NCI-H2196 (cell line): ENCODE measurements around the gene GALNTL6.

ENCODE experiments used
- DNase-seq: peaks from one replicate; lab custom pipeline; 2025; ENCODE audit not compliant: unreplicated experiment; lab: John Stamatoyannopoulos, UW

The GALNTL6 gene

GRCh38 chr4:172104539-172104938, 291.3 kb downstream of the GALNTL6 start:
- DNase-seq, result no peak

- no peak for DNase-seq
Observed at GRCh38 chr4:172105918-172106317, 292.7 kb downstream of the GALNTL6 start.

GRCh38 chr4:172109466-172109865, 296.3 kb downstream of the GALNTL6 start:
- DNase-seq, result no peak

- no peak for DNase-seq
Observed at GRCh38 chr4:172124656-172125308, 311.6 kb downstream of the GALNTL6 start.

GRCh38 chr4:172125443-172125842, 312.2 kb downstream of the GALNTL6 start:
- no peak for DNase-seq

- DNase-seq, result no peak
Observed at GRCh38 chr4:172127168-172127567, 314.0 kb downstream of the GALNTL6 start.

- DNase-seq, result no peak
Observed at GRCh38 chr4:172129593-172129992, 316.4 kb downstream of the GALNTL6 start.

GRCh38 chr4:172134521-172134920, 321.3 kb downstream of the GALNTL6 start:
- DNase-seq, result no peak

GRCh38 chr4:172141025-172141424, 327.8 kb downstream of the GALNTL6 start:
- DNase-seq, result no peak

GRCh38 chr4:172142281-172142741, 329.1 kb downstream of the GALNTL6 start:
- no peak for DNase-seq

- DNase-seq, result no peak
Observed at GRCh38 chr4:172143605-172144314, 330.6 kb downstream of the GALNTL6 start.

GRCh38 chr4:172147687-172148086, 334.5 kb downstream of the GALNTL6 start:
- DNase-seq, result no peak

- DNase-seq, result no peak
Observed at GRCh38 chr4:172149329-172149728, 336.1 kb downstream of the GALNTL6 start.

GRCh38 chr4:172152284-172152683, 339.1 kb downstream of the GALNTL6 start:
- no peak for DNase-seq

- DNase-seq, result no peak
Observed at GRCh38 chr4:172153719-172154118, 340.5 kb downstream of the GALNTL6 start.

- no peak for DNase-seq
Observed at GRCh38 chr4:172155838-172156345, 342.7 kb downstream of the GALNTL6 start.

GRCh38 chr4:172157946-172158345, 344.7 kb downstream of the GALNTL6 start:
- no peak for DNase-seq

GRCh38 chr4:172163215-172163614, 350.0 kb downstream of the GALNTL6 start:
- no peak for DNase-seq

GRCh38 chr4:172168888-172169287, 355.7 kb downstream of the GALNTL6 start:
- no peak for DNase-seq

GRCh38 chr4:172169871-172170270, 356.7 kb downstream of the GALNTL6 start:
- no peak for DNase-seq

- DNase-seq, result no peak
Observed at GRCh38 chr4:172173206-172173605, 360.0 kb downstream of the GALNTL6 start.

- no peak for DNase-seq
Observed at GRCh38 chr4:172177382-172177781, 364.2 kb downstream of the GALNTL6 start.
